Glomerular endothelial cell (primary cell): ENCODE results near the gene FRMD6. TPM values are rescaled to one million over a fixed set of nuclear protein-coding genes. Genes with fewer than 3 reads are reported as not detected.

Experiments
- DNase-seq: peaks from one replicate; pipeline ENCODE4 v3.0.0-alpha.2; 2011; ENCODE audit warnings: low read depth, low spot score; ENCODE audit errors: extremely low read depth
- total RNA-seq: library from RNA; depleted of rRNA; stranded (reverse); fragments of >200 nt; gene quantifications from 2 replicates; pipeline ENCODE4 v1.2.3, GENCODE V29; 2015

The FRMD6 gene
- total RNA-seq, 1 donor from 2014 or later: 207 TPM

- DNase-seq: no peak
Measured at GRCh38 chr14:51663783-51664326, 12.1 kb downstream of the FRMD6 start.

- no peak for DNase-seq
Measured at GRCh38 chr14:51666070-51666469, 14.4 kb downstream of the FRMD6 start.

- DNase-seq: no peak
Measured at GRCh38 chr14:51666826-51667225, 15.1 kb downstream of the FRMD6 start.

- DNase-seq: no peak
Measured at GRCh38 chr14:51668870-51669269, 17.2 kb downstream of the FRMD6 start.

GRCh38 chr14:51674294-51675002 lies 22.7 kb downstream of the FRMD6 start:
- DNase-seq: no peak

GRCh38 chr14:51676549-51676948 lies 24.8 kb downstream of the FRMD6 start:
- no peak for DNase-seq

- no peak for DNase-seq
Measured at GRCh38 chr14:51677266-51677665, 25.6 kb downstream of the FRMD6 start.

- DNase-seq: no peak
Measured at GRCh38 chr14:51677738-51678137, 26.0 kb downstream of the FRMD6 start.

- no peak for DNase-seq
Measured at GRCh38 chr14:51680031-51680430, 28.3 kb downstream of the FRMD6 start.

GRCh38 chr14:51681411-51681810 lies 29.7 kb downstream of the FRMD6 start:
- DNase-seq: no peak

GRCh38 chr14:51682411-51682810 lies 30.7 kb downstream of the FRMD6 start:
- no peak for DNase-seq

GRCh38 chr14:51684760-51685159 lies 33.0 kb downstream of the FRMD6 start:
- DNase-seq: no peak

- no peak for DNase-seq
Measured at GRCh38 chr14:51691176-51691575, 39.5 kb downstream of the FRMD6 start.

GRCh38 chr14:51692646-51693045 lies 40.9 kb downstream of the FRMD6 start:
- no peak for DNase-seq

GRCh38 chr14:51697848-51698247 lies 46.1 kb downstream of the FRMD6 start:
- no peak for DNase-seq

- DNase-seq: no peak
Measured at GRCh38 chr14:51701951-51702350, 50.2 kb downstream of the FRMD6 start.

GRCh38 chr14:51703787-51704186 lies 52.1 kb downstream of the FRMD6 start:
- no peak for DNase-seq

GRCh38 chr14:51704545-51704944 lies 52.8 kb downstream of the FRMD6 start:
- no peak for DNase-seq

- DNase-seq: no peak
Measured at GRCh38 chr14:51707327-51707726, 55.6 kb downstream of the FRMD6 start.

GRCh38 chr14:51711505-51711904 lies 59.8 kb downstream of the FRMD6 start:
- DNase-seq: no peak

- no peak for DNase-seq
Measured at GRCh38 chr14:51715250-51715649, 63.5 kb downstream of the FRMD6 start.

GRCh38 chr14:51715742-51716141 lies 64.0 kb downstream of the FRMD6 start:
- no peak for DNase-seq

- DNase-seq: no peak
Measured at GRCh38 chr14:51716610-51717009, 64.9 kb downstream of the FRMD6 start.
